ENCODE measurements around the gene PDLIM7. TPM values are rescaled to one million over a fixed set of nuclear protein-coding genes. Genes with fewer than 3 reads are reported as not detected.

The PDLIM7 gene
- total and polyA plus RNA-seq, 10 of the 15 experiments (the other 5 are each of a cell fraction or from before 2014, with no cell fraction given) = 0.82 to 36.6 (median 19.3) TPM

- ATAC-seq = peak; percentile 53
- SMC1A ChIA-PET (ENCODE audit: uncharacterized antibody, unreplicated experiment) = interaction anchor here (0.8 to 2.2 kb wide), 6 partner anchors 16 to 91 kb away, joined by 3 to 11 read pairs (median 4); no protein-coding TSS in a partner anchor
- intact Hi-C loops (cut with micrococcal nuclease; ENCODE audit: unreplicated experiment) = no loop called here
- H3K27me3 ChIP-seq (replicated peaks in 1 of 2; ENCODE audit: control insufficient read depth in 2 of 2, insufficient read depth in 2 of 2, low read length in 1 of 2) = no peaks in the 10 kb centered on the region; a peak in 1 of 4 replicates
- H2AFZ ChIP-seq (ENCODE audit: control insufficient read depth, low read depth, low read length) = no peak overlapping the region
- FAIRE-seq = no peak
- no TSS peak for BruUV-seq (replicated peaks)
- no peak overlapping the region; the same call in 1 of the 2 replicates for H3K4me3 ChIP-seq
- H3K79me2 ChIP-seq (ENCODE audit: control insufficient read depth, insufficient read depth, low read length) = peaks cover 6% of the 10 kb centered on the region
- H4K20me1 ChIP-seq (ENCODE audit: control insufficient read depth, insufficient read depth) = no peaks in the 10 kb centered on the region
- POLR2A ChIA-PET = interaction anchor here (0.8 to 4.2 kb wide), 6 partner anchors 12 to 105 kb away, joined by 3 to 18 read pairs (median 5); partner anchors contain the start of gene DOK3
- DNase-seq (ENCODE audit: low read depth, low spot score) = no peak
- 70% methylated on average over 9 of the region's 11 CpGs for WGBS (ENCODE audit: insufficient coverage, insufficient replicate concordance, low lambda C conversion rate, missing lambda C conversion rate)
- H3K9me3 ChIP-seq (replicated peaks; ENCODE audit: control insufficient read depth, insufficient read depth, low read length) = no peaks in the 10 kb centered on the region
- in situ Hi-C loops (cut with MboI) = no loop called here
- CTCF ChIA-PET = interaction anchor here (0.6 to 4.9 kb wide), 12 partner anchors 14 to 834 kb away, joined by 3 to 36 read pairs (median 5); partner anchors contain the start of gene DOK3
- peaks cover 26% of the 10 kb centered on the region for H3K4me1 ChIP-seq (ENCODE audit: control insufficient read depth, insufficient read depth, low read length)
- H3K9ac ChIP-seq (ENCODE audit: control insufficient read depth, insufficient read depth, low read length) = no peak overlapping the region
- H3K36me3 ChIP-seq (ENCODE audit: control insufficient read depth in 2 of 2, insufficient read depth in 2 of 2, low read length in 1 of 2) = peaks cover 0 to 6% of the 10 kb centered on the region in 2 experiments; a peak in 2 of 4 replicates
- RAD21 ChIA-PET (ENCODE audit: unreplicated experiment) = interaction anchor here (1.3 to 2.8 kb wide), 8 partner anchors 13 to 183 kb away, joined by 3 to 17 read pairs (median 4); partner anchors contain the start of gene MXD3
- peak overlapping the region; percentile 90 for H3K4me2 ChIP-seq (ENCODE audit: control insufficient read depth, insufficient read depth)
- peak overlapping the region; percentile 69 for H3K27ac ChIP-seq (ENCODE audit: control insufficient read depth, insufficient read depth)
- peak; percentile 96 for TF ChIP-seq SPI1 (IDR thresholded peaks at IDR 0.05; ENCODE audit: borderline replicate concordance, insufficient read depth, low read depth, low read length)
- 0 out of 2 replicates have a peak, but pooled peaks have one; percentile 24 for TF ChIP-seq NR2F1 (conservative IDR thresholded peaks at IDR 0.05)
- TF ChIP-seq SREBF1 (IDR thresholded peaks at IDR 0.05; ENCODE audit: low read length) = no peak
- TF ChIP-seq, protein P1, sequence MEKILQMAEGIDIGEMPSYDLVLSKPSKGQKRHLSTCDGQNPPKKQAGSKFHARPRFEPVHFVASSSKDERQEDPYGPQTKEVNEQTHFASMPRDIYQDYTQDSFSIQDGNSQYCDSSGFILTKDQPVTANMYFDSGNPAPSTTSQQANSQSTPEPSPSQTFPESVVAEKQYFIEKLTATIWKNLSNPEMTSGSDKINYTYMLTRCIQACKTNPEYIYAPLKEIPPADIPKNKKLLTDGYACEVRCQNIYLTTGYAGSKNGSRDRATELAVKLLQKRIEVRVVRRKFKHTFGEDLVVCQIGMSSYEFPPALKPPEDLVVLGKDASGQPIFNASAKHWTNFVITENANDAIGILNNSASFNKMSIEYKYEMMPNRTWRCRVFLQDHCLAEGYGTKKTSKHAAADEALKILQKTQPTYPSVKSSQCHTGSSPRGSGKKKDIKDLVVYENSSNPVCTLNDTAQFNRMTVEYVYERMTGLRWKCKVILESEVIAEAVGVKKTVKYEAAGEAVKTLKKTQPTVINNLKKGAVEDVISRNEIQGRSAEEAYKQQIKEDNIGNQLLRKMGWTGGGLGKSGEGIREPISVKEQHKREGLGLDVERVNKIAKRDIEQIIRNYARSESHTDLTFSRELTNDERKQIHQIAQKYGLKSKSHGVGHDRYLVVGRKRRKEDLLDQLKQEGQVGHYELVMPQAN (conservative IDR thresholded peaks at IDR 0.05) = no peak
- TF ChIP-seq ATF7 (IDR thresholded peaks at IDR 0.05; ENCODE audit: low read depth) = 0 out of 2 replicates have a peak, but pooled peaks have one; percentile 42
- TF ChIP-seq MYC (IDR thresholded peaks at IDR 0.05; ENCODE audit: insufficient read depth, insufficient read length, insufficient replicate concordance, low read length, severe bottlenecking) = no peak
- no peak for TF ChIP-seq PRDM15 (CRISPR knock-in tag; IDR thresholded peaks at IDR 0.05)
- no peak for TF ChIP-seq HDAC6 (IDR thresholded peaks at IDR 0.05; ENCODE audit: unreplicated experiment)
- TF ChIP-seq SKIL (IDR thresholded peaks at IDR 0.05; ENCODE audit: low read depth, poor library complexity, severe bottlenecking) = no peak
- 0 out of 2 replicates have a peak, but pooled peaks have one; percentile 2 for TF ChIP-seq JUND (IDR thresholded peaks at IDR 0.05; ENCODE audit: low read depth, low read length)
- 0 out of 2 replicates have a peak, but pooled peaks have one; percentile 27 for TF ChIP-seq EED (IDR thresholded peaks at IDR 0.05; ENCODE audit: low read depth)
- TF ChIP-seq TCF12 (IDR thresholded peaks at IDR 0.05; ENCODE audit: low read depth, low read length) = no peak
Measured at GRCh38 chr5:177494346-177495195, 2.8 kb downstream of the PDLIM7 start.

Data from GM12878 (cell line).